Tibial nerve (tissue), 3 donors: ENCODE measurements around the gene KCNK17.

Experiments used
- POLR2A ChIP-seq, 2 donors: fragments of 450-650 bp; IDR thresholded peaks; one replicate each; pipeline ENCODE4 v1.6.1; 2017; ENCODE audit warnings: antibody characterized with exemption in 2 of 2, mild to moderate bottlenecking in 2 of 2, moderate library complexity in 2 of 2
- TF ChIP-seq, protein P1 (sequence below), 5 experiments: fragments of 200-600 bp in 3 of 5; fragments of 450-650 bp in 2 of 5; sonication (generic) in 3 of 5; IDR thresholded peaks; one replicate each; pipeline ENCODE4 v1.5.1; 2016 to 2019; ENCODE audit warnings: antibody characterized with exemption in 5 of 5, mild to moderate bottlenecking in 3 of 5, moderate library complexity in 2 of 5

DNA sequence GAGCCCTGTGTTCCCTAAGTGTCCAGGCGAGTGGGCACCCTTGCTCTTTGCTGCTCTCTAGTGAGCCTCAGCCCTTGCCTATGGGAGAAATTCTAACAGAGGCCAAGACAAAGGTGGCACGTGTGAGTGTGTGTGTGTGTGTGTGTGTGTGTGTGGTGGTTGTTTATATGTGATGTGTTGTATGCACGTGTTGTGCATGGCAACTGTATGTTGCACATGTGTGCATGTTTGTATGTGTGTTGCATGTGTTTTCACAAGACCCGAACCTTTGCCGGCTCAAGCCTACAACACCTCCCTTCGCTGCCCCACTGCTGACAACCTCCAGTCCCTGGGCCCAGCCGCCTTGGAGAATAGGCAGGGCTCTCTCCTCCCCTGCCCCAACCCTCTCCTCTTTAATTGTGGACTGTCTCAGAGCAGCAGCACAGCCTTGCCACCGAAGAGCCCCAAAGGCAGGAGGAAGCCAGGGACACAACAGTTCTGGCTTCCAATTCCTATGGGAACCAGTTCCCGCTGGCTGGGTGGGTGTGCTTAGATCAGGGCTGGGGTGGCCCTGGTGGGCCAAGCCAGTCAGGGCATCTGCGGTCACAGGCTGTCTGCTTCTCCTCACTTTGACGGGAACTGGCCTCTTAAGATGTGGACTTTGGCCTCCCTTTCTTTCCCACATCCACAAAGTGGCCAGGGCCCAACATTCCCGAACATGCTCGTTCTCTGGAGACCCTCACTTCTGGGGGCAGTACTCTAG is 5.6 kb upstream of the KCNK17 start:
- TF ChIP-seq POLR2A (IDR thresholded peaks at IDR 0.05): no peak
- TF ChIP-seq, protein P1, sequence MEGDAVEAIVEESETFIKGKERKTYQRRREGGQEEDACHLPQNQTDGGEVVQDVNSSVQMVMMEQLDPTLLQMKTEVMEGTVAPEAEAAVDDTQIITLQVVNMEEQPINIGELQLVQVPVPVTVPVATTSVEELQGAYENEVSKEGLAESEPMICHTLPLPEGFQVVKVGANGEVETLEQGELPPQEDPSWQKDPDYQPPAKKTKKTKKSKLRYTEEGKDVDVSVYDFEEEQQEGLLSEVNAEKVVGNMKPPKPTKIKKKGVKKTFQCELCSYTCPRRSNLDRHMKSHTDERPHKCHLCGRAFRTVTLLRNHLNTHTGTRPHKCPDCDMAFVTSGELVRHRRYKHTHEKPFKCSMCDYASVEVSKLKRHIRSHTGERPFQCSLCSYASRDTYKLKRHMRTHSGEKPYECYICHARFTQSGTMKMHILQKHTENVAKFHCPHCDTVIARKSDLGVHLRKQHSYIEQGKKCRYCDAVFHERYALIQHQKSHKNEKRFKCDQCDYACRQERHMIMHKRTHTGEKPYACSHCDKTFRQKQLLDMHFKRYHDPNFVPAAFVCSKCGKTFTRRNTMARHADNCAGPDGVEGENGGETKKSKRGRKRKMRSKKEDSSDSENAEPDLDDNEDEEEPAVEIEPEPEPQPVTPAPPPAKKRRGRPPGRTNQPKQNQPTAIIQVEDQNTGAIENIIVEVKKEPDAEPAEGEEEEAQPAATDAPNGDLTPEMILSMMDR (IDR thresholded peaks at IDR 0.05): no peak
